Tibial nerve (tissue), 4 donors: ENCODE measurements around the gene COL8A1.

Source experiments
- EP300 ChIP-seq, 2 donors: sonication (generic); formaldehyde crosslinking; IDR thresholded peaks; one replicate each; pipeline ENCODE4 v1.6.1; 2017; ENCODE audit warnings: antibody characterized with exemption in 2 of 2, mild to moderate bottlenecking in 1 of 2
- TF ChIP-seq, protein P1 (sequence below), 5 experiments: fragments of 200-600 bp in 3 of 5; fragments of 450-650 bp in 2 of 5; sonication (generic) in 3 of 5; IDR thresholded peaks; one replicate each; pipeline ENCODE4 v1.5.1; 2016 to 2019; ENCODE audit warnings: antibody characterized with exemption in 5 of 5, mild to moderate bottlenecking in 3 of 5, moderate library complexity in 2 of 5

GRCh38 chr3:99760629-99761028 lies 122.2 kb downstream of the COL8A1 start:
- TF ChIP-seq, protein P1, sequence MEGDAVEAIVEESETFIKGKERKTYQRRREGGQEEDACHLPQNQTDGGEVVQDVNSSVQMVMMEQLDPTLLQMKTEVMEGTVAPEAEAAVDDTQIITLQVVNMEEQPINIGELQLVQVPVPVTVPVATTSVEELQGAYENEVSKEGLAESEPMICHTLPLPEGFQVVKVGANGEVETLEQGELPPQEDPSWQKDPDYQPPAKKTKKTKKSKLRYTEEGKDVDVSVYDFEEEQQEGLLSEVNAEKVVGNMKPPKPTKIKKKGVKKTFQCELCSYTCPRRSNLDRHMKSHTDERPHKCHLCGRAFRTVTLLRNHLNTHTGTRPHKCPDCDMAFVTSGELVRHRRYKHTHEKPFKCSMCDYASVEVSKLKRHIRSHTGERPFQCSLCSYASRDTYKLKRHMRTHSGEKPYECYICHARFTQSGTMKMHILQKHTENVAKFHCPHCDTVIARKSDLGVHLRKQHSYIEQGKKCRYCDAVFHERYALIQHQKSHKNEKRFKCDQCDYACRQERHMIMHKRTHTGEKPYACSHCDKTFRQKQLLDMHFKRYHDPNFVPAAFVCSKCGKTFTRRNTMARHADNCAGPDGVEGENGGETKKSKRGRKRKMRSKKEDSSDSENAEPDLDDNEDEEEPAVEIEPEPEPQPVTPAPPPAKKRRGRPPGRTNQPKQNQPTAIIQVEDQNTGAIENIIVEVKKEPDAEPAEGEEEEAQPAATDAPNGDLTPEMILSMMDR (IDR thresholded peaks at IDR 0.05), result no peak
- TF ChIP-seq EP300 (IDR thresholded peaks at IDR 0.05), result no peak
